GM18498 (cell line): ENCODE measurements around the gene KIAA0232.
"Not testable (repeated sequence)": the region's sequence is repeated elsewhere in the genome, so short reads cannot be mapped to it uniquely, and the experiment has no call there.

Source experiments
- ATAC-seq: cut with Tn5 transposase; IDR thresholded peaks from one replicate; pipeline ENCODE4 v1.9.1; 2021; ENCODE audit warnings: mild to moderate bottlenecking, moderate library complexity; ENCODE audit not compliant: unreplicated experiment

KIAA0232 gene

GRCh38 chr4:6773616-6774540 is 8.6 kb upstream of the KIAA0232 start:
- no peak for ATAC-seq

GRCh38 chr4:6775746-6776145 is 6.8 kb upstream of the KIAA0232 start:
- no peak for ATAC-seq

GRCh38 chr4:6776920-6777635 is 5.4 kb upstream of the KIAA0232 start:
- no peak for ATAC-seq

GRCh38 chr4:6777636-6778281 is 4.8 kb upstream of the KIAA0232 start:
- no peak for ATAC-seq

GRCh38 chr4:6778435-6778834 is 4.1 kb upstream of the KIAA0232 start:
- no peak for ATAC-seq

GRCh38 chr4:6779667-6780565 is 2.6 kb upstream of the KIAA0232 start:
- no peak for ATAC-seq

- ATAC-seq = no peak
Measured at GRCh38 chr4:6781113-6781512, 1.4 kb upstream of the KIAA0232 start.

GRCh38 chr4:6781561-6781960 is 966 bp upstream of the KIAA0232 start:
- no peak for ATAC-seq

GRCh38 chr4:6782846-6783110 is 251 bp downstream of the KIAA0232 start:
- ATAC-seq = no peak

GRCh38 chr4:6783111-6783981 is 819 bp downstream of the KIAA0232 start:
- peak; percentile 81 for ATAC-seq

- ATAC-seq = no peak
Measured at GRCh38 chr4:6785572-6785925, 3.0 kb downstream of the KIAA0232 start.

- ATAC-seq = no peak
Measured at GRCh38 chr4:6788123-6788522, 5.6 kb downstream of the KIAA0232 start.

GRCh38 chr4:6791245-6791644 is 8.7 kb downstream of the KIAA0232 start:
- ATAC-seq = not testable (repeated sequence)

- ATAC-seq = not testable (repeated sequence)
Measured at GRCh38 chr4:6791796-6792195, 9.3 kb downstream of the KIAA0232 start.

- ATAC-seq = no peak
Measured at GRCh38 chr4:6794189-6794588, 11.7 kb downstream of the KIAA0232 start.

- ATAC-seq = no peak
Measured at GRCh38 chr4:6795821-6796220, 13.3 kb downstream of the KIAA0232 start.

- ATAC-seq = not testable (repeated sequence)
Measured at GRCh38 chr4:6797368-6797767, 14.8 kb downstream of the KIAA0232 start.

GRCh38 chr4:6799091-6799490 is 16.6 kb downstream of the KIAA0232 start:
- no peak for ATAC-seq

GRCh38 chr4:6802025-6802424 is 19.5 kb downstream of the KIAA0232 start:
- no peak for ATAC-seq

GRCh38 chr4:6802626-6803025 is 20.1 kb downstream of the KIAA0232 start:
- ATAC-seq = no peak
